ENCODE results near the gene KLKB1. TPM values are rescaled to one million over a fixed set of nuclear protein-coding genes. Genes with fewer than 3 reads are reported as not detected.

Gene KLKB1
- total RNA-seq, 1 experiment from 2014 or later = 0.10 TPM

DNA sequence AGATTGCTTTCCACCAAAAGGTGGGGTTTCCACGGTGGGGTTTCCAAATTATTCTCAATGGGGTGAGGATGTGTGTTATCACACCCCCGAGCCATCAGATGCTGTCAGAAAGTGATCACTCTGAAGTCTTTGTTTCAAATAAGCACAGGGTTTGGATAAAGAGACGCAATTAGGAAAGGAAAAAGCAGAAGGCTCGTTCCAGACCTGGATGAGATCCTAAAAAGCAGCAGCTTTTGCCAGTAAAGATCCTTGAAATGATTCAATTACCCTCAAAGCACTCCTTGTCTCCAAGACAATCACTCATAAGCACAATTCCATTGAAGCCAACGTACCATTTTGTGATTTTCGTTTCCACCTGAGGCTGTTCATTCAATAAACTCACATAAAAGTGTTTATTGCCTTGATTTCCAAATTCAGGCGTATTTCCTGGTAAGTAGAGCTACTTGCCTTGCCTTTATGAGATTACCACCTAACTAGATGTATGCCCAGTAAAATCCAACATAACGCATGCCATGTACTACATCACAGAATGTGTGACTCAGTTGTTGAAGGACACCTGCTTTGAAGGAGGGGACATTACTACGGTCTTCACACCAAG is 43.9 kb downstream of the KLKB1 start:
- DNase-seq (ENCODE audit: low read depth, low spot score) = no peak
- RAD21 ChIA-PET (ENCODE audit: low non-redundant PET in 1 of 2, low total read pairs in 2 of 2, uncharacterized antibody in 2 of 2, unreplicated experiment in 2 of 2) = no interaction called here
- Histone ChIP-seq H2AFZ (ENCODE audit: low read depth, low read length, poor library complexity, severe bottlenecking) (no peak overlapping the region), H3K9ac (ENCODE audit: low read length) (no peak overlapping the region), H3K79me2 (ENCODE audit: insufficient read depth, low read length) (no peaks in the 10 kb centered on the region), H3K4me3 (replicated peaks in 1 of 2; ENCODE audit: low read depth in 1 of 2, low read length in 2 of 2) (no peak overlapping the region), H3K36me3 (ENCODE audit: control insufficient read depth in 1 of 2, insufficient read depth in 2 of 2, low read length in 2 of 2) (no peaks in the 10 kb centered on the region), H3K27ac (ENCODE audit: low read depth, low read length) (no peak overlapping the region), H3K4me2 (ENCODE audit: low read length) (no peak overlapping the region), H3K4me1 (ENCODE audit: control insufficient read depth in 1 of 2, insufficient read depth in 2 of 2, low read length in 2 of 2) (no peaks in the 10 kb centered on the region), H3K9me3 (ENCODE audit: control insufficient read depth in 1 of 2, insufficient read depth in 1 of 2, low read depth in 1 of 2, low read length in 2 of 2) (no peaks in the 10 kb centered on the region), H3K9me2 (ENCODE audit: insufficient read depth) (no peaks in the 10 kb centered on the region), H4K20me1 (ENCODE audit: insufficient read depth) (no peaks in the 10 kb centered on the region), H3K27me3 (ENCODE audit: insufficient read depth, low read length) (0 out of 2 replicates have a peak, but pooled peaks cover 9% of the 10 kb centered on the region)
- CTCF ChIA-PET = no interaction called here
- intact Hi-C loops (cut with micrococcal nuclease) = no loop called here
- POLR2A ChIA-PET = no interaction called here
- no peak for ATAC-seq
- no TSS peak for BruUV-seq (replicated peaks)
- TF ChIP-seq ZBTB33 (IDR thresholded peaks at IDR 0.05; ENCODE audit: extremely low read depth, insufficient replicate concordance, low read length) (no peak), SIN3A (IDR thresholded peaks at IDR 0.05; ENCODE audit: low read depth) (no peak), EZH2phosphoT487 (IDR thresholded peaks at IDR 0.05; ENCODE audit: borderline replicate concordance) (no peak), FOSL1 (IDR thresholded peaks at IDR 0.05; ENCODE audit: low read depth) (no peak), POLR2A (IDR thresholded peaks at IDR 0.05; ENCODE audit: borderline replicate concordance, extremely low read depth, insufficient read depth, insufficient read length) (no peak)
- TF ChIP-seq, protein P1, sequence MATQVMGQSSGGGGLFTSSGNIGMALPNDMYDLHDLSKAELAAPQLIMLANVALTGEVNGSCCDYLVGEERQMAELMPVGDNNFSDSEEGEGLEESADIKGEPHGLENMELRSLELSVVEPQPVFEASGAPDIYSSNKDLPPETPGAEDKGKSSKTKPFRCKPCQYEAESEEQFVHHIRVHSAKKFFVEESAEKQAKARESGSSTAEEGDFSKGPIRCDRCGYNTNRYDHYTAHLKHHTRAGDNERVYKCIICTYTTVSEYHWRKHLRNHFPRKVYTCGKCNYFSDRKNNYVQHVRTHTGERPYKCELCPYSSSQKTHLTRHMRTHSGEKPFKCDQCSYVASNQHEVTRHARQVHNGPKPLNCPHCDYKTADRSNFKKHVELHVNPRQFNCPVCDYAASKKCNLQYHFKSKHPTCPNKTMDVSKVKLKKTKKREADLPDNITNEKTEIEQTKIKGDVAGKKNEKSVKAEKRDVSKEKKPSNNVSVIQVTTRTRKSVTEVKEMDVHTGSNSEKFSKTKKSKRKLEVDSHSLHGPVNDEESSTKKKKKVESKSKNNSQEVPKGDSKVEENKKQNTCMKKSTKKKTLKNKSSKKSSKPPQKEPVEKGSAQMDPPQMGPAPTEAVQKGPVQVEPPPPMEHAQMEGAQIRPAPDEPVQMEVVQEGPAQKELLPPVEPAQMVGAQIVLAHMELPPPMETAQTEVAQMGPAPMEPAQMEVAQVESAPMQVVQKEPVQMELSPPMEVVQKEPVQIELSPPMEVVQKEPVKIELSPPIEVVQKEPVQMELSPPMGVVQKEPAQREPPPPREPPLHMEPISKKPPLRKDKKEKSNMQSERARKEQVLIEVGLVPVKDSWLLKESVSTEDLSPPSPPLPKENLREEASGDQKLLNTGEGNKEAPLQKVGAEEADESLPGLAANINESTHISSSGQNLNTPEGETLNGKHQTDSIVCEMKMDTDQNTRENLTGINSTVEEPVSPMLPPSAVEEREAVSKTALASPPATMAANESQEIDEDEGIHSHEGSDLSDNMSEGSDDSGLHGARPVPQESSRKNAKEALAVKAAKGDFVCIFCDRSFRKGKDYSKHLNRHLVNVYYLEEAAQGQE (IDR thresholded peaks at IDR 0.05; ENCODE audit: low read depth) = no peak

Data from HCT116 (cell line).